ENCODE data around the gene NPSR1.
"Not testable (repeated sequence)": the region's sequence is repeated elsewhere in the genome, so short reads cannot be mapped to it uniquely, and the experiment has no call there.

The NPSR1 gene

DNA sequence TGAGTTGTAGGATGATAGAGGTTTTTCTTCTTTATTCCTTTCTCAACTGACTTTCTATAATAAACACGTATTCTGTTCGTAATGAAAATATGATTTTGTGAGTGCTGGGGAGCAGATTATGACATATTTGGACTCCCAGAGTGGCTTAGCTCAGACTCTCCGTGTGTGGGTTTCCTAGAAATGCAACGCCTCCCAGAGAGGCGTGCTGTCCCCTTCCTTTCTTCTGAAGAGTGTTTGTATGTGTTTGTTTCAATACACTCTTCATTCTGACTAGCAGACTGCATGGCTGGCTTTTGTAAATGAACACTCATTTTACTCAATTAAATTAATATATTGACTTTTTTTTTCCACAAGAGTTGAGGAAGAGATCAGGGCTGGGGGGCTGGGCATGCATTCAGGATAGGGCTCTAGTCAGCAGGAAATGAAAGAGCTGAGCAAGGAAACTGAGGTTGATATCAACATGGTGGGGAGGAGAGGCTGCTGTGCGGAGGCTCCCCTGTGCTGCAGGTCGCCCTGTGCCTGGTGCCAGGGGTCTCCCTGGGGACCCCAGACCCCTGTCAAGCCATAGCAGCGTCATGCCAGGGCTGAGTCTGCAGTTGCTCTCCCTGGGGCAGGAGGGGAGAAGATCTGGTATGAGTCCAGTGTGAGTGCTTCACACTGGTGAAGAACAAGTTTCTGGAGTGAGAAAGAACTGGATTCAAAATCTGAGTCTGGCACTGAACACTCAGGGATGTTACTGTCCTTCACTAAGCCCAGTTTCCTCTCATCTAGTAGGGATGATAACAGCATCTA, 221.1 kb downstream of the NPSR1 start:
- not testable (repeated sequence) for DNase-seq

DNA sequence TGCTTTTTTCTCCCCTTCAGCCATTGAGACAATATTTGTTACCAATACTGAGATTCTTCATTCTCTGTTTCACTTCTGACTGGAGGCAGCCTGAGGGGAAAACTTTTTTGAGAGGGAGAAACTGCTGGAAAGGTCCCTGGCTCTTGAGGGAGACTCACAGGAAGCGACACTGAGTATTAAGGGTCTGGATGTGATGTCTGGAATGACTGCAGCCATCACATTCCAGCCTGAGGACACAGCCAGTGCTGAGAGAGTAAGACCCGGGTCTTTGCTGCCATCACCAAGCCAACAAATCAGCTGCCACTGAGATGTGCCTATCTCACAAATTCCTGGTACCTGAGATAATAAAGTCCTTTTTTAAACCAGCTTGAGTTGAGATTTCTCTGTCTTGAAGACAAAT, 221.9 kb downstream of the NPSR1 start:
- DNase-seq: no peak

DNA sequence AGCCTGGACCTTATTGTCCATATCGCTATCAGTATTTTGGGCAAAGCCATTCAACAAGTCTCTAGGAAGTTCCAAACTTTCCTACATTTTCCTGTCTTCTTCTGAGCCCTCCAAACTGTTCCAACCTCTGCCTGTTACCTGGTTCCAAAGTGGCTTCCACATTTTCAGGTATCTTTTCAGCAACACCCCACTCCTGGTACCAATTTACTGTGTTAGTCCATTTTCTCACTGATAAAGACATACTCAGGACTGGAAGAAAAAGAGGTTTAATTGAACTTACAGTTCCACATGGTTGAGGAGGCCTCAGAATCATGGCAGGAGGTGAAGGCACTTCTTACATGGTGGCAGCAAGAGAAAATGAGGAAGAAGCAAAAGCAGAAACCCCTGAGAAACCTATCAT, 225.8 kb downstream of the NPSR1 start:
- DNase-seq: not testable (repeated sequence)

DNA sequence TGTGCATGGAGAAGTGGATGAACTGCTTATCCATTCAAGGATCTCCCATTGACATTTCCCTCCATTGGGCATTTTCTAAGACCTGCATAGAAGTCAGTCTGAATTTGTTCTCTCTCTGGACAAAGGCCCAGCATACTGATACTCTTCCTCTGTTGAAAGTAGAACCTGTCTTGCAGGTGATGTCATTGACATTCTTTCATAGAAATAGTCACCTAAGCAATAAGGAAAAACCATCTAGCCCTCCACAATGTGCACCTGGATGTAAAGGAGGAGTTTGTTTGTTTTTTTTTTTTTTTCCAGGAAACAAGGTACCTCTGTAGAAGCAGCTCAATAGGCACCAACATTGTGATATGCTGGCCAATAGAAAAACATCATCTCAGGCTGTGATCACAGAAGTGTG, 228.8 kb downstream of the NPSR1 start:
- DNase-seq: no peak

DNA sequence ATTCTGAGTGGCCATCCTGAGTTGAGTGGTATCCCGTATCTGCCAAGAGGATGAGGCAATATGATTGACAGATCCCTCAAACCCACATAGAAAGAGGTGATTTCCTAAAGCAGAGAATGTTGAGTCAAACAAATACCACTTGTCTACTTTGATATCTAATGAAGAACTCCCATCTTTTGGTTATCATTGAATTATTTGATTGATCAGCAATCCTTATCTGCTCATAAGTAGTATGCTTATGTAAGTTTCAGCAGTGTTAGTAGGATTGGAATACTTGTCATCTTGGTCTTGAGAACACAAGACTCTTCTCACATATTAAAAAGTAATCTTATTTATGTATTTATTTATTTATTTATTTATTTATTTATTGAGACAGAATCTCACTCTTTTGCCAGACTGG, 231.9 kb downstream of the NPSR1 start:
- DNase-seq: no peak

DNA sequence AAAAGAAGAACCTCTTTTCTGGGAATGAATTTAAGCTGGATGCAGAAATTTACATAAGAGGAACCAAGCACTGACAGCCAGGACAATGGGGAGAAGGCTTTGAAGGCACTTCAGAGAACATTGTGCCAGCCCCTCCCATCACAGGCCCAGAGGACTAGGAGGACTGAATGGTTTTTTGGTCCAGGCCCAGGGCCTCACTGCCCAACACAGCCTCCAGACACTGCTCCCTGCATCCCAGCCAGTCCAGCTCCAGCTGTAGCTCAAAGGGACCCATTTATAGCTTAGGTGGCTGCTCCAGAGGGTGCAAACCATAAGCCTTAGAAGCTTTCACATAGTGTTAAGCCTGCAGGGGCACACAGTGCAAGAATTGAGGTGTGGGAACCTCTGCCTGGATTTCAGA, 237.2 kb downstream of the NPSR1 start:
- no peak for DNase-seq

Data from stimulated activated CD8-positive, alpha-beta memory T cell treated with anti-CD3 and anti-CD28 coated beads, Interleukin-4, amount 100 ng/mL, for 48 hours (primary cell).